ENCODE results near the gene PFAS.

GRCh38 chr17:8256291-8256690 lies 7.2 kb downstream of the PFAS start:
- TF ChIP-seq CTCF (IDR thresholded peaks at IDR 0.05; ENCODE audit: insufficient read depth, low read depth, low read length), result no peak
- no peak for TF ChIP-seq EZH2 (IDR thresholded peaks at IDR 0.05; ENCODE audit: insufficient read depth, low read length)

Data from astrocyte (in vitro differentiated cells and primary cell).